ENCODE data around the gene EPHA6. TPM values are rescaled to one million over a fixed set of nuclear protein-coding genes. Genes with fewer than 3 reads are reported as not detected.

The EPHA6 gene
- total RNA-seq, 2 donors from 2014 or later = 0.52 to 2.0 TPM

- intact Hi-C loops (cut with DNase I) = no loop called here
- Histone ChIP-seq H3K4me3 (no peak overlapping the region), H3K27me3 (no peaks in the 10 kb centered on the region), H3K4me1 (no peaks in the 10 kb centered on the region), H3K36me3 (replicated peaks in 1 of 2; ENCODE audit: insufficient read depth in 1 of 2, low read depth in 2 of 2) (no peaks in the 10 kb centered on the region), H3K27ac (no peak overlapping the region), H3K9me3 (no peaks in the 10 kb centered on the region)
- ATAC-seq (no peak), DNase-seq (no peak)
- no peak for TF ChIP-seq POLR2A (IDR thresholded peaks at IDR 0.05)
- TF ChIP-seq CTCF (IDR thresholded peaks at IDR 0.05) = no peak
- 33 to 36% methylated on average over 3 of the region's 3 CpGs for WGBS, 2 donors
These were observed 929.9 kb downstream of the EPHA6 start for GRCh38 chr3:97744289-97744688.

- Histone ChIP-seq H3K4me1 (peaks cover 31% of the 10 kb centered on the region), H3K9me3 (no peaks in the 10 kb centered on the region), H3K4me3 (peak overlapping the region; percentile 63 to 96), H3K27ac (peak overlapping the region; percentile 55 to 87 (median 64)), H3K27me3 (no peaks in the 10 kb centered on the region), H3K36me3 (replicated peaks in 1 of 2; ENCODE audit: insufficient read depth in 1 of 2, low read depth in 2 of 2) (peaks cover 0 to 2% of the 10 kb centered on the region in 2 donors)
- ATAC-seq (no peak), DNase-seq (no peak)
- intact Hi-C loops (cut with DNase I) = no loop called here
- 13 to 28% methylated on average over 12 to 22 of the region's 22 CpGs for WGBS, 2 donors
- TF ChIP-seq CTCF (IDR thresholded peaks at IDR 0.05) (no peak), POLR2A (IDR thresholded peaks at IDR 0.05) (no peak)
These were observed 949.4 kb downstream of the EPHA6 start for GRCh38 chr3:97763586-97764406.

- Histone ChIP-seq H3K9me3 (no peaks in the 10 kb centered on the region), H3K36me3 (replicated peaks in 1 of 2; ENCODE audit: insufficient read depth in 1 of 2, low read depth in 2 of 2) (peaks cover 0 to 2% of the 10 kb centered on the region in 2 donors), H3K4me3 (peak within 1 kb of the TSS; percentile 63 to 96), H3K27me3 (no peaks in the 10 kb centered on the region), H3K27ac (peak within 1 kb of the TSS; percentile 55 to 87 (median 64)), H3K4me1 (peaks cover 31% of the 10 kb centered on the region)
- TF ChIP-seq CTCF (IDR thresholded peaks at IDR 0.05) (no peak), POLR2A (IDR thresholded peaks at IDR 0.05) (peak in 2 of 3 donors; percentile 58 to 69)
- WGBS, 2 donors = 0 to 1% methylated on average over 33 to 46 of the region's 46 CpGs
- DNase-seq (peak; percentile 78 to 88 (median 85)), ATAC-seq (peak; percentile 97)
- intact Hi-C loops (cut with DNase I) = no loop called here
These were observed 950.2 kb downstream of the EPHA6 start, which contains the start of gene ARL6 for GRCh38 chr3:97764407-97765238. TSS of gene ARL6 (plus strand) at chr3:97764758. CDS start at chr3:97768108, 3,350 bp downstream.

GRCh38 chr3:97765336-97765735 lies 950.9 kb downstream of the EPHA6 start:
- intact Hi-C loops (cut with DNase I) = no loop called here
- no peak for TF ChIP-seq CTCF (IDR thresholded peaks at IDR 0.05)
- TF ChIP-seq POLR2A (IDR thresholded peaks at IDR 0.05) = no peak
- no peak for DNase-seq
- peaks cover 31% of the 10 kb centered on the region for H3K4me1 ChIP-seq
- no peaks in the 10 kb centered on the region for H3K9me3 ChIP-seq
- H3K4me3 ChIP-seq = no peak overlapping the region
- H3K36me3 ChIP-seq (replicated peaks in 1 of 2; ENCODE audit: insufficient read depth in 1 of 2, low read depth in 2 of 2) = peaks cover 0 to 2% of the 10 kb centered on the region in 2 donors
- ATAC-seq = no peak
- WGBS, 2 donors = 9 to 11% methylated on average over 2 of the region's 2 CpGs
- H3K27ac ChIP-seq = no peak overlapping the region
- no peaks in the 10 kb centered on the region for H3K27me3 ChIP-seq
